ENCODE measurements around the gene AFAP1L2. TPM values are rescaled to one million over a fixed set of nuclear protein-coding genes. Genes with fewer than 3 reads are reported as not detected.

The AFAP1L2 gene
- total RNA-seq, 4 donors from 2014 or later: 28.4 to 86.6 (median 48.6) TPM

DNA sequence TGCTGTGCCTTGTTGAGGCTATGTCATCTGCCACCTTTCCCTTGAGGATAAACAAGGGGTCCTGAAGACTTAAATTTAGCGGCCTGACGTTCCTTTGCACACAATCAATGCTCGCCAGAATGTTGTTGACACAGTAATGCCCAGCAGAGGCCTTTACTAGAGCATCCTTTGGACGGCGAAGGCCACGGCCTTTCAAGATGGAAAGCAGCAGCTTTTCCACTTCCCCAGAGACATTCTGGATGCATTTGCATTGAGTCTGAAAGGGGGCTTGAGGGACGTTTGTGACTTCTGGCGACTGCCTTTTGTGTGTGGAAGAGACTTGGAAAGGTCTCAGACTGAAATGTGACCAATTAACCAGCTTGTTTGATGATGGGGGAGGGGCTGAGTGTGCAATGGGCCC lies 112.8 kb downstream of the AFAP1L2 start:
- no peak overlapping the region for H3K27ac ChIP-seq
- DNase-seq: no peak
- TF ChIP-seq, protein P1, sequence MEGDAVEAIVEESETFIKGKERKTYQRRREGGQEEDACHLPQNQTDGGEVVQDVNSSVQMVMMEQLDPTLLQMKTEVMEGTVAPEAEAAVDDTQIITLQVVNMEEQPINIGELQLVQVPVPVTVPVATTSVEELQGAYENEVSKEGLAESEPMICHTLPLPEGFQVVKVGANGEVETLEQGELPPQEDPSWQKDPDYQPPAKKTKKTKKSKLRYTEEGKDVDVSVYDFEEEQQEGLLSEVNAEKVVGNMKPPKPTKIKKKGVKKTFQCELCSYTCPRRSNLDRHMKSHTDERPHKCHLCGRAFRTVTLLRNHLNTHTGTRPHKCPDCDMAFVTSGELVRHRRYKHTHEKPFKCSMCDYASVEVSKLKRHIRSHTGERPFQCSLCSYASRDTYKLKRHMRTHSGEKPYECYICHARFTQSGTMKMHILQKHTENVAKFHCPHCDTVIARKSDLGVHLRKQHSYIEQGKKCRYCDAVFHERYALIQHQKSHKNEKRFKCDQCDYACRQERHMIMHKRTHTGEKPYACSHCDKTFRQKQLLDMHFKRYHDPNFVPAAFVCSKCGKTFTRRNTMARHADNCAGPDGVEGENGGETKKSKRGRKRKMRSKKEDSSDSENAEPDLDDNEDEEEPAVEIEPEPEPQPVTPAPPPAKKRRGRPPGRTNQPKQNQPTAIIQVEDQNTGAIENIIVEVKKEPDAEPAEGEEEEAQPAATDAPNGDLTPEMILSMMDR (IDR thresholded peaks at IDR 0.05): no peak
- TF ChIP-seq POLR2A (IDR thresholded peaks at IDR 0.05): no peak
- no peaks in the 10 kb centered on the region for H3K27me3 ChIP-seq
- intact Hi-C loops (cut with DNase I; ENCODE audit: low total_unique reads): no loop called here
- H3K4me1 ChIP-seq: no peaks in the 10 kb centered on the region
- peaks cover 0 to 16% of the 10 kb centered on the region in 2 donors for H3K9me3 ChIP-seq
- H3K36me3 ChIP-seq: no peaks in the 10 kb centered on the region
- no peak overlapping the region for H3K4me3 ChIP-seq

DNA sequence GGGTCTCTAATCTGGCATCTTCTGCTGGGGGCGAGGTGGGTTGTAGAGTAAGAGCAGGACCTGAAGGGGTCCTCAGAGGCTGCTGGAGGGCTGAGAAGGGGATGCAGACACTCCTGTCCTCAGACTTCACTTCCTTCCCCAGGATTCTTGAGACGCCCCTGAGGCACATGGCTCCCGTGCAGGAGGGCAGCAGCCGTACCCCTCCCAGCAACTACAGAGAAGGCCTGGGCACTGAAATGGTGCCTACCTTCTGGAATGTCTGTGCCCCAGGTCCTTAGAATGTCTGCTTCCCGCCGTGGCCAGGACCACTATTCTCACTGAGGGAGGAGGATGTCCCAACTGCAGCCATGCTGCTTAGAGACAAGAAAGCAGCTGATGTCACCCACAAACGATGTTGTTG lies 113.2 kb downstream of the AFAP1L2 start:
- Histone ChIP-seq H3K4me1 (no peaks in the 10 kb centered on the region), H3K9me3 (peaks cover 0 to 12% of the 10 kb centered on the region in 2 donors), H3K4me3 (no peak overlapping the region), H3K27ac (no peak overlapping the region), H3K27me3 (no peaks in the 10 kb centered on the region), H3K36me3 (no peaks in the 10 kb centered on the region)
- intact Hi-C loops (cut with DNase I; ENCODE audit: low total_unique reads): no loop called here
- TF ChIP-seq, protein P1 (IDR thresholded peaks at IDR 0.05): no peak
- no peak for TF ChIP-seq POLR2A (IDR thresholded peaks at IDR 0.05)
- no peak for DNase-seq

DNA sequence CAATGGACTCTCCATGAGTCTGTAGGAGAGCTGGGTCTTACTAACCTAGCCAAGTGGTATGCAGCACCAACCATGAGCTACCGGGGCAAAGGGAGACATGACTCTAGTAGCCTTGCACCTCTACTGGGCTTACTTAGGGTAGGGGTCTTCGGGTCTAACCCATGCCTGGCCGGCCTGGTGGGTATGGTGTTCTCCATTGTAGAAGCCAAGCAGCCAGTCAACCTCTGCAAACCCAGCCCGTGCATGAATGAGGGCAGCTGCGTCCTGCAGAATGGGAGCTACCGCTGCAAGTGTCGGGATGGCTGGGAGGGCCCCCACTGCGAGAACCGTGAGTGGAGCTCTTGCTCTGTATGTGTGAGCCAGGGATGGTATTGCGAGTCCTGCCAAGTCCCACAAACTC lies 114.3 kb downstream of the AFAP1L2 start:
- peaks cover 0 to 2% of the 10 kb centered on the region in 2 donors for H3K9me3 ChIP-seq
- H3K27me3 ChIP-seq: no peaks in the 10 kb centered on the region
- H3K4me1 ChIP-seq: no peaks in the 10 kb centered on the region
- H3K36me3 ChIP-seq: no peaks in the 10 kb centered on the region
- DNase-seq: no peak
- H3K27ac ChIP-seq: no peak overlapping the region
- H3K4me3 ChIP-seq: no peak overlapping the region
- intact Hi-C loops (cut with DNase I; ENCODE audit: low total_unique reads): no loop called here
- no peak for TF ChIP-seq POLR2A (IDR thresholded peaks at IDR 0.05)
- TF ChIP-seq, protein P1 (IDR thresholded peaks at IDR 0.05): no peak

DNA sequence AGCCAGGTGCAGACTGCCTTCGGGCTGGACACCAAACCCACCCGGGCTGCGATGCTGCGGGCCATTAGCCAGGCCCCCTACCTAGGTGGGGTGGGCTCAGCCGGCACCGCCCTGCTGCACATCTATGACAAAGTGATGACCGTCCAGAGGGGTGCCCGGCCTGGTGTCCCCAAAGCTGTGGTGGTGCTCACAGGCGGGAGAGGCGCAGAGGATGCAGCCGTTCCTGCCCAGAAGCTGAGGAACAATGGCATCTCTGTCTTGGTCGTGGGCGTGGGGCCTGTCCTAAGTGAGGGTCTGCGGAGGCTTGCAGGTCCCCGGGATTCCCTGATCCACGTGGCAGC lies 115.2 kb downstream of the AFAP1L2 start:
- DNase-seq: no peak
- H3K4me3 ChIP-seq: no peak overlapping the region

DNA sequence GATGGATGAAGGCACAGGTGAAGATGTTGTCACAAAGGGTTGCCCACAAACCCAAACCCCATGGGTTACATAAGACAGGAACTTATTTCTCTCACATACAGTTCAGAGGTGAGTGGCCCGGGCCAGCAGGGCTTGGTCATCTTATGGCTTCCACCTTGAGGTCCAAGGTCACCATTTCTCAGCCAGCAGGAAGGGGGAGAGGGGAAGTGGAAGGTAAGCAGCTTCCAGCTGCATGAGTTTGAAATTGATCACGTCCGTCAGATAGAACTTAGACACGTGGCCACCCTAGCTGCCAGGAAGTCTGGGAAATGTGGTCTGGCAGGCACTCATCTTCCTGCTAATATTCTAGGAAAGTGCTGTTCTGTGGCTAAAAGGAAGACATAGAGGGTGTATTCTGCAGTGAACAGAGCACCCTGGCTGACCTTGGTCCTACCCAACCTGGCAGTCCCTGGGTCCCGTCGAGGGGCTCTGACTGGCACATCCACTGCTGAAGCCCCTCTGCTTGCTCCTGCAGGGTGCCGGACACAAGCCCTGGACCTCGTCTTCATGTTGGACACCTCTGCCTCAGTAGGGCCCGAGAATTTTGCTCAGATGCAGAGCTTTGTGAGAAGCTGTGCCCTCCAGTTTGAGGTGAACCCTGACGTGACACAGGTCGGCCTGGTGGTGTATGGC lies 115.7 kb downstream of the AFAP1L2 start:
- H3K36me3 ChIP-seq: no peaks in the 10 kb centered on the region
- no peaks in the 10 kb centered on the region for H3K9me3 ChIP-seq
- no peaks in the 10 kb centered on the region for H3K4me1 ChIP-seq
- intact Hi-C loops (cut with DNase I; ENCODE audit: low total_unique reads): no loop called here
- H3K4me3 ChIP-seq: no peak overlapping the region
- H3K27me3 ChIP-seq: no peaks in the 10 kb centered on the region
- no peak for TF ChIP-seq POLR2A (IDR thresholded peaks at IDR 0.05)
- TF ChIP-seq, protein P1 (IDR thresholded peaks at IDR 0.05): no peak
- no peak for DNase-seq
- H3K27ac ChIP-seq: no peak overlapping the region

More for the DNA sequence above, 115.2 kb downstream of the AFAP1L2 start:
- Histone ChIP-seq H3K4me1 (no peaks in the 10 kb centered on the region), H3K27ac (no peak overlapping the region), H3K36me3 (no peaks in the 10 kb centered on the region), H3K27me3 (no peaks in the 10 kb centered on the region), H3K9me3 (no peaks in the 10 kb centered on the region)
- no peak for TF ChIP-seq POLR2A (IDR thresholded peaks at IDR 0.05)
- TF ChIP-seq, protein P1 (IDR thresholded peaks at IDR 0.05): no peak
- intact Hi-C loops (cut with DNase I; ENCODE audit: low total_unique reads): no loop called here
